HEK293 (cell line): Measurements from ENCODE around the gene YIPF2.

Experiments used
- CTCF ChIA-PET: fragments of 350-600 bp; formaldehyde crosslinking; extraction: SDS; loops from one replicate; lab custom pipeline; 2021; ENCODE audit warnings: antibody characterized with exemption; lab: Yijun Ruan, JAX
- POLR2A ChIA-PET: fragments of 300-600 bp; formaldehyde crosslinking; extraction: SDS; loops from one replicate; lab custom pipeline; 2020; ENCODE audit warnings: antibody characterized with exemption, inconsistent platforms; lab: Yijun Ruan, JAX
- H3K27ac ChIP-seq: fragments of 200-500 bp; sonication (Bioruptor generic); 2 replicates; pipeline ENCODE4 v1.5.1; 2014; ENCODE audit warnings: low read depth, low read length, control low read depth, inconsistent platforms; ENCODE audit errors: extremely low read depth
- H3K36me3 ChIP-seq, 2 experiments: fragments of 200-500 bp in 1 of 2; sonication (Bioruptor generic) in 1 of 2; 1 replicate in 1 of 2; 2 replicates in 1 of 2; pipeline ENCODE4 v1.5.1; 2014 to 2017; ENCODE audit warnings: inconsistent platforms in 2 of 2, low read length in 2 of 2; ENCODE audit not compliant: control insufficient read depth in 2 of 2, insufficient read depth in 1 of 2
- H3K4me1 ChIP-seq: fragments of 200-500 bp; sonication (Bioruptor generic); 2 replicates; pipeline ENCODE4 v1.5.1; 2014; ENCODE audit warnings: mild to moderate bottlenecking, low read length, inconsistent platforms; ENCODE audit not compliant: control insufficient read depth, insufficient read depth
- H3K4me3 ChIP-seq: 2 replicates; pipeline ENCODE4 v1.5.1; 2011; ENCODE audit warnings: low read depth, mild to moderate bottlenecking, control low read depth, low read length, moderate library complexity
- H3K9me3 ChIP-seq: fragments of 200-500 bp; sonication (Bioruptor generic); 2 replicates; pipeline ENCODE4 v1.5.1; 2014; ENCODE audit warnings: low read depth, low read length, inconsistent platforms; ENCODE audit not compliant: control insufficient read depth, insufficient read depth
- HOXD13 ChIP-seq: sonication (generic); formaldehyde crosslinking; IDR thresholded peaks from 2 replicates; pipeline ENCODE4 v1.8.0; 2022; ENCODE audit warnings: missing genetic modification reagents, borderline replicate concordance
- IKZF3 ChIP-seq: fragments of 450-650 bp; IDR thresholded peaks from 2 replicates; pipeline ENCODE4 v1.5.0; 2018; ENCODE audit warnings: missing biosample characterization, mild to moderate bottlenecking, missing genetic modification characterization, moderate library complexity
- MZF1 ChIP-seq: fragments of 450-650 bp; formaldehyde crosslinking; IDR thresholded peaks from 2 replicates; pipeline ENCODE4 v1.5.1; 2017; ENCODE audit warnings: missing biosample characterization, missing genetic modification characterization, borderline replicate concordance
- OVOL3 ChIP-seq: fragments of 450-650 bp; formaldehyde crosslinking; IDR thresholded peaks from 2 replicates; pipeline ENCODE4 v1.5.1; 2016; ENCODE audit warnings: missing biosample characterization, missing genetic modification characterization
- SETDB1 ChIP-seq: IDR thresholded peaks from one replicate; pipeline ENCODE4 v1.6.1; 2017; ENCODE audit warnings: mild to moderate bottlenecking, low read length, moderate library complexity, mixed read lengths; ENCODE audit not compliant: insufficient read length
- ZBTB20 ChIP-seq: fragments of 450-650 bp; formaldehyde crosslinking; IDR thresholded peaks from 2 replicates; pipeline ENCODE4 v1.5.1; 2016; ENCODE audit warnings: missing biosample characterization, missing genetic modification characterization
- ZBTB8A ChIP-seq: fragments of 450-650 bp; formaldehyde crosslinking; IDR thresholded peaks from 2 replicates; pipeline ENCODE4 v1.5.1; 2016; ENCODE audit warnings: missing biosample characterization, missing genetic modification characterization
- ZFP37 ChIP-seq: fragments of 450-650 bp; formaldehyde crosslinking; IDR thresholded peaks from 2 replicates; pipeline ENCODE4 v1.5.1; 2016; ENCODE audit warnings: missing biosample characterization, missing genetic modification characterization
- ZNF155 ChIP-seq: fragments of 450-650 bp; formaldehyde crosslinking; IDR thresholded peaks from 2 replicates; pipeline ENCODE4 v1.5.1; 2016; ENCODE audit warnings: missing biosample characterization, missing genetic modification characterization
- ZNF16 ChIP-seq: fragments of 450-650 bp; formaldehyde crosslinking; IDR thresholded peaks from 2 replicates; pipeline ENCODE4 v1.5.1; 2016; ENCODE audit warnings: low read depth, missing biosample characterization, missing genetic modification characterization
- ZNF2 ChIP-seq: fragments of 450-650 bp; formaldehyde crosslinking; IDR thresholded peaks from 2 replicates; pipeline ENCODE4 v1.5.1; 2016; ENCODE audit warnings: missing biosample characterization, missing genetic modification characterization
- ZNF311 ChIP-seq: fragments of 450-650 bp; formaldehyde crosslinking; IDR thresholded peaks from 2 replicates; pipeline ENCODE4 v1.5.1; 2017; ENCODE audit warnings: missing biosample characterization, missing genetic modification characterization, borderline replicate concordance
- ZNF391 ChIP-seq: fragments of 450-650 bp; formaldehyde crosslinking; IDR thresholded peaks from 2 replicates; pipeline ENCODE4 v1.5.1; 2016; ENCODE audit warnings: low read depth, missing biosample characterization, missing genetic modification characterization, borderline replicate concordance
- ZNF433 ChIP-seq: fragments of 450-650 bp; formaldehyde crosslinking; IDR thresholded peaks from 2 replicates; pipeline ENCODE4 v1.5.1; 2016; ENCODE audit warnings: missing biosample characterization, missing genetic modification characterization, low read depth
- ZNF558 ChIP-seq: fragments of 450-650 bp; formaldehyde crosslinking; IDR thresholded peaks from 2 replicates; pipeline ENCODE4 v1.5.1; 2016; ENCODE audit warnings: missing biosample characterization, missing genetic modification characterization
- ZNF560 ChIP-seq: fragments of 450-650 bp; formaldehyde crosslinking; IDR thresholded peaks from 2 replicates; pipeline ENCODE4 v1.5.1; 2017; ENCODE audit warnings: missing biosample characterization, missing genetic modification characterization, borderline replicate concordance
- ZNF585B ChIP-seq: fragments of 450-650 bp; formaldehyde crosslinking; IDR thresholded peaks from 2 replicates; pipeline ENCODE4 v1.5.1; 2016; ENCODE audit warnings: missing biosample characterization, missing genetic modification characterization
- ZNF600 ChIP-seq: fragments of 450-650 bp; formaldehyde crosslinking; IDR thresholded peaks from 2 replicates; pipeline ENCODE4 v1.5.1; 2016; ENCODE audit warnings: missing biosample characterization, missing genetic modification characterization
- ZNF621 ChIP-seq: fragments of 450-650 bp; formaldehyde crosslinking; IDR thresholded peaks from 2 replicates; pipeline ENCODE4 v1.5.1; 2017; ENCODE audit warnings: missing biosample characterization, missing genetic modification characterization
- ZSCAN4 ChIP-seq: fragments of 450-650 bp; formaldehyde crosslinking; IDR thresholded peaks from 2 replicates; pipeline ENCODE4 v1.5.1; 2017; ENCODE audit warnings: missing biosample characterization, missing genetic modification characterization
- TF ChIP-seq, protein P1 (sequence below): fragments of 450-650 bp; formaldehyde crosslinking; IDR thresholded peaks from 2 replicates; pipeline ENCODE4 v1.5.1; 2016; ENCODE audit warnings: missing biosample characterization, missing genetic modification characterization, borderline replicate concordance
- TF ChIP-seq, protein P2 (sequence below): fragments of 450-650 bp; formaldehyde crosslinking; IDR thresholded peaks from 2 replicates; pipeline ENCODE4 v1.5.1; 2016; ENCODE audit warnings: missing biosample characterization, missing genetic modification characterization, borderline replicate concordance
- TF ChIP-seq, protein P3 (sequence below): fragments of 450-650 bp; formaldehyde crosslinking; IDR thresholded peaks from 2 replicates; pipeline ENCODE4 v1.5.1; 2016; ENCODE audit warnings: missing biosample characterization, missing genetic modification characterization
- TF ChIP-seq, protein P4 (sequence below): fragments of 450-650 bp; formaldehyde crosslinking; IDR thresholded peaks from 2 replicates; pipeline ENCODE4 v1.5.1; 2016; ENCODE audit warnings: missing biosample characterization, missing genetic modification characterization

The YIPF2 gene

GRCh38 chr19:10919352-10920287, 8.8 kb downstream of the YIPF2 start (continued):
- TF ChIP-seq, protein P1, sequence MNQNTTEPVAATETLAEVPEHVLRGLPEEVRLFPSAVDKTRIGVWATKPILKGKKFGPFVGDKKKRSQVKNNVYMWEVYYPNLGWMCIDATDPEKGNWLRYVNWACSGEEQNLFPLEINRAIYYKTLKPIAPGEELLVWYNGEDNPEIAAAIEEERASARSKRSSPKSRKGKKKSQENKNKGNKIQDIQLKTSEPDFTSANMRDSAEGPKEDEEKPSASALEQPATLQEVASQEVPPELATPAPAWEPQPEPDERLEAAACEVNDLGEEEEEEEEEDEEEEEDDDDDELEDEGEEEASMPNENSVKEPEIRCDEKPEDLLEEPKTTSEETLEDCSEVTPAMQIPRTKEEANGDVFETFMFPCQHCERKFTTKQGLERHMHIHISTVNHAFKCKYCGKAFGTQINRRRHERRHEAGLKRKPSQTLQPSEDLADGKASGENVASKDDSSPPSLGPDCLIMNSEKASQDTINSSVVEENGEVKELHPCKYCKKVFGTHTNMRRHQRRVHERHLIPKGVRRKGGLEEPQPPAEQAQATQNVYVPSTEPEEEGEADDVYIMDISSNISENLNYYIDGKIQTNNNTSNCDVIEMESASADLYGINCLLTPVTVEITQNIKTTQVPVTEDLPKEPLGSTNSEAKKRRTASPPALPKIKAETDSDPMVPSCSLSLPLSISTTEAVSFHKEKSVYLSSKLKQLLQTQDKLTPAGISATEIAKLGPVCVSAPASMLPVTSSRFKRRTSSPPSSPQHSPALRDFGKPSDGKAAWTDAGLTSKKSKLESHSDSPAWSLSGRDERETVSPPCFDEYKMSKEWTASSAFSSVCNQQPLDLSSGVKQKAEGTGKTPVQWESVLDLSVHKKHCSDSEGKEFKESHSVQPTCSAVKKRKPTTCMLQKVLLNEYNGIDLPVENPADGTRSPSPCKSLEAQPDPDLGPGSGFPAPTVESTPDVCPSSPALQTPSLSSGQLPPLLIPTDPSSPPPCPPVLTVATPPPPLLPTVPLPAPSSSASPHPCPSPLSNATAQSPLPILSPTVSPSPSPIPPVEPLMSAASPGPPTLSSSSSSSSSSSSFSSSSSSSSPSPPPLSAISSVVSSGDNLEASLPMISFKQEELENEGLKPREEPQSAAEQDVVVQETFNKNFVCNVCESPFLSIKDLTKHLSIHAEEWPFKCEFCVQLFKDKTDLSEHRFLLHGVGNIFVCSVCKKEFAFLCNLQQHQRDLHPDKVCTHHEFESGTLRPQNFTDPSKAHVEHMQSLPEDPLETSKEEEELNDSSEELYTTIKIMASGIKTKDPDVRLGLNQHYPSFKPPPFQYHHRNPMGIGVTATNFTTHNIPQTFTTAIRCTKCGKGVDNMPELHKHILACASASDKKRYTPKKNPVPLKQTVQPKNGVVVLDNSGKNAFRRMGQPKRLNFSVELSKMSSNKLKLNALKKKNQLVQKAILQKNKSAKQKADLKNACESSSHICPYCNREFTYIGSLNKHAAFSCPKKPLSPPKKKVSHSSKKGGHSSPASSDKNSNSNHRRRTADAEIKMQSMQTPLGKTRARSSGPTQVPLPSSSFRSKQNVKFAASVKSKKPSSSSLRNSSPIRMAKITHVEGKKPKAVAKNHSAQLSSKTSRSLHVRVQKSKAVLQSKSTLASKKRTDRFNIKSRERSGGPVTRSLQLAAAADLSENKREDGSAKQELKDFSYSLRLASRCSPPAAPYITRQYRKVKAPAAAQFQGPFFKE, result no peak
- TF ChIP-seq ZNF600 (tag by site-specific recombination) (peak; percentile 71), ZNF391 (tag by site-specific recombination) (no peak), ZBTB20 (tag by site-specific recombination) (peak; percentile 39; the same call in 1 of the 2 replicates), ZSCAN4 (tag by site-specific recombination) (peak; percentile 57; the same call in 1 of the 2 replicates), ZBTB8A (tag by site-specific recombination) (no peak), OVOL3 (no peak), IKZF3 (tag by site-specific recombination) (0 out of 2 replicates have a peak, but pooled peaks have one; percentile 12), ZNF621 (tag by site-specific recombination) (no peak), ZNF155 (tag by site-specific recombination) (no peak), ZNF585B (tag by site-specific recombination) (no peak), ZFP37 (tag by site-specific recombination) (no peak)
- TF ChIP-seq, protein P2, sequence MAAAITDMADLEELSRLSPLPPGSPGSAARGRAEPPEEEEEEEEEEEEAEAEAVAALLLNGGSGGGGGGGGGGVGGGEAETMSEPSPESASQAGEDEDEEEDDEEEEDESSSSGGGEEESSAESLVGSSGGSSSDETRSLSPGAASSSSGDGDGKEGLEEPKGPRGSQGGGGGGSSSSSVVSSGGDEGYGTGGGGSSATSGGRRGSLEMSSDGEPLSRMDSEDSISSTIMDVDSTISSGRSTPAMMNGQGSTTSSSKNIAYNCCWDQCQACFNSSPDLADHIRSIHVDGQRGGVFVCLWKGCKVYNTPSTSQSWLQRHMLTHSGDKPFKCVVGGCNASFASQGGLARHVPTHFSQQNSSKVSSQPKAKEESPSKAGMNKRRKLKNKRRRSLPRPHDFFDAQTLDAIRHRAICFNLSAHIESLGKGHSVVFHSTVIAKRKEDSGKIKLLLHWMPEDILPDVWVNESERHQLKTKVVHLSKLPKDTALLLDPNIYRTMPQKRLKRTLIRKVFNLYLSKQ (tag by site-specific recombination), result no peak
- TF ChIP-seq, all 188 proteins: peak for 6

DNA sequence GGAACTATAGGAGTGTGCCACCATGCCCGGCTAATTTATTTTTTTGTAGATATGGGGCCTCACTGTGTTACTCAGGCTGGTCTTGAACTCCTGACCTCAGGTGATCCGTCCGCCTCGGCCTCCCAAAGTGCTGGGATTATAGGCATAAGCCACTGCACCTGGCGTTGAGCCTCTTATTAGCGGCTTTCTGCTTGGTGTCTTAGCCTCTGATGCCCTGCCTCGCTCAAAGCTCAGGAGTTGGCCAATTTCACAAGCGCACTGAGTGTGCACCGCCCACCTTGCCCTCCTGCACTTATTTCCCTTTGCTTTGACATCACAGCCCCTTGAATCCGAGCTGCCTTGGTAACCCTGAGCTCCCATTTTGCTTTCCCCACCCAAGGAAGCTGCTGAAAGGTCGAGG, 10.1 kb downstream of the YIPF2 start:
- Histone ChIP-seq H3K27ac (no peak overlapping the region), H3K36me3 (peaks cover 0 to 86% of the 10 kb centered on the region in 2 experiments; a peak in 2 of 3 replicates), H3K4me3 (no peak overlapping the region), H3K4me1 (no peaks in the 10 kb centered on the region), H3K9me3 (no peaks in the 10 kb centered on the region)
- POLR2A ChIA-PET, result interaction anchor here (0.6 kb wide), 1 partner anchor 38 kb away, joined by 4 read pairs; no protein-coding TSS in a partner anchor
- CTCF ChIA-PET, result interaction anchor here (0.7 to 1.2 kb wide), 3 partner anchors 19 to 82 kb away, joined by 3 to 5 read pairs (median 4); no protein-coding TSS in a partner anchor
- TF ChIP-seq ZNF16 (tag by site-specific recombination) (no peak), ZNF560 (tag by site-specific recombination) (no peak), HOXD13 (CRISPR knock-in tag) (no peak), SETDB1 (no peak), ZNF2 (tag by site-specific recombination) (no peak), MZF1 (tag by site-specific recombination) (no peak), ZNF433 (no peak), ZNF311 (no peak), ZNF558 (tag by site-specific recombination) (no peak)
- TF ChIP-seq, protein P3, sequence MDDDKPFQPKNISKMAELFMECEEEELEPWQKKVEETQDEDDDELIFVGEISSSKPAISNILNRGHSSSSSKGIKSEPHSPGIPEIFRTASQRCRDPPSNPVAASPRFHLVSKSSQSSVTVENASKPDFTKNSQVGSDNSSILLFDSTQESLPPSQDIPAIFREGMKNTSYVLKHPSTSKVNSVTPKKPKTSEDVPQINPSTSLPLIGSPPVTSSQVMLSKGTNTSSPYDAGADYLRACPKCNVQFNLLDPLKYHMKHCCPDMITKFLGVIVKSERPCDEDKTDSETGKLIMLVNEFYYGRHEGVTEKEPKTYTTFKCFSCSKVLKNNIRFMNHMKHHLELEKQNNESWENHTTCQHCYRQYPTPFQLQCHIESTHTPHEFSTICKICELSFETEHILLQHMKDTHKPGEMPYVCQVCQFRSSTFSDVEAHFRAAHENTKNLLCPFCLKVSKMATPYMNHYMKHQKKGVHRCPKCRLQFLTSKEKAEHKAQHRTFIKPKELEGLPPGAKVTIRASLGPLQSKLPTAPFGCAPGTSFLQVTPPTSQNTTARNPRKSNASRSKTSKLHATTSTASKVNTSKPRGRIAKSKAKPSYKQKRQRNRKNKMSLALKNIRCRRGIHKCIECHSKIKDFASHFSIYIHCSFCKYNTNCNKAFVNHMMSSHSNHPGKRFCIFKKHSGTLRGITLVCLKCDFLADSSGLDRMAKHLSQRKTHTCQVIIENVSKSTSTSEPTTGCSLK (tag by site-specific recombination), result no peak
- TF ChIP-seq, protein P4, sequence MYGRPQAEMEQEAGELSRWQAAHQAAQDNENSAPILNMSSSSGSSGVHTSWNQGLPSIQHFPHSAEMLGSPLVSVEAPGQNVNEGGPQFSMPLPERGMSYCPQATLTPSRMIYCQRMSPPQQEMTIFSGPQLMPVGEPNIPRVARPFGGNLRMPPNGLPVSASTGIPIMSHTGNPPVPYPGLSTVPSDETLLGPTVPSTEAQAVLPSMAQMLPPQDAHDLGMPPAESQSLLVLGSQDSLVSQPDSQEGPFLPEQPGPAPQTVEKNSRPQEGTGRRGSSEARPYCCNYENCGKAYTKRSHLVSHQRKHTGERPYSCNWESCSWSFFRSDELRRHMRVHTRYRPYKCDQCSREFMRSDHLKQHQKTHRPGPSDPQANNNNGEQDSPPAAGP (tag by site-specific recombination), result no peak
